Measurements from ENCODE around the gene TMEM116.
"Not testable (repeated sequence)": the region's sequence is repeated elsewhere in the genome, so short reads cannot be mapped to it uniquely, and the experiment has no call there.

The TMEM116 gene

DNA sequence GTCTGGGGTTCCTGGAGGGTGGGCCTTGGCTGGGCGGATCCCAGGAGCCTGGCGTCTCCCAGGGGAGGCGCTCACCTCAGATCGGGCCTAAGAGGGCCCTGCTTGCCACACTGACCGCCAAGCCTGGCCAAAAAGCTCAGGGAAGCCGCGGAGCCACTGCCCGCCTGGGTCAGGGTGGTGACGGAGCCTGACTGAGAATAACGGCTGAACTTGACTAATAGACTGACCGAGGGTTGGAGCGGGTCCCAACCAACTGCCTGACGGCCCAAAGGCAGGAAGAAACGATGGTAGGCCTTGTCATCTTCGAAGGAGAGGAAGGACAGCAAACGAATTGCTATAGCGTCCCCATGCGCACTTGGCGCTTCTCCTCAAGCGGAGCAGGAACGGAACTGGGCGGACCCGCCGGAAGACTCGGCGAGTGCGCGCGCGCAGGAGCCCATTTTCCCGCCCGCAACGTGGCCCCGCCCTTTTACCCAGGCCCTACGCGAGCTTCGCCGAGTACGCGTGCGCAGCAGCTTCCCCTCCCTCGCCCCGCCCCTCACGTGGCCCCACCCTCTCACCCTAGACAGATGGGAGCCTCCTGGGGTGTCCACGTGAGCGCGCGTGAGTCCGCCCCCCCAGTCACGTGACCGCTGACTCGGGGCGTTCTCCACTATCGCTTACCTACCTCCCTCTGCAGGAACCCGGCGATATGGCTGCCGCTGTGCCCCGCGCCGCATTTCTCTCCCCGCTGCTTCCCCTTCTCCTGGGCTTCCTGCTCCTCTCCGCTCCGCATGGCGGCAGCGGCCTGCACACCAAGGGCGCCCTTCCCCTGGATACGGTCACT is at the start of gene TMEM116, which contains the start of gene ERP29:
TSS of gene TMEM116 (minus strand) at position 391 of the 826 bp plus-strand sequence. CDS start 7,895 bp downstream, outside the sequence.
TSS of gene ERP29 (plus strand) at position 652 of the 826 bp plus-strand sequence. CDS start at position 692, 40 bp downstream.
- H3K27ac Mint-ChIP-seq = peak within 1 kb of the TSS; percentile 96
- no peaks in the 10 kb centered on the region for H3K27me3 Mint-ChIP-seq (ENCODE audit: low read depth)
- H3K4me3 Mint-ChIP-seq = peak within 1 kb of the TSS; percentile 87
- peak; percentile 99 for DNase-seq (ENCODE audit: low spot score)
- peaks cover 38% of the 10 kb centered on the region for H3K4me1 Mint-ChIP-seq (ENCODE audit: low read depth)
- peaks cover 45% of the 10 kb centered on the region for H3K36me3 Mint-ChIP-seq (ENCODE audit: low read depth)
- H3K9me3 Mint-ChIP-seq = no peaks in the 10 kb centered on the region

DNA sequence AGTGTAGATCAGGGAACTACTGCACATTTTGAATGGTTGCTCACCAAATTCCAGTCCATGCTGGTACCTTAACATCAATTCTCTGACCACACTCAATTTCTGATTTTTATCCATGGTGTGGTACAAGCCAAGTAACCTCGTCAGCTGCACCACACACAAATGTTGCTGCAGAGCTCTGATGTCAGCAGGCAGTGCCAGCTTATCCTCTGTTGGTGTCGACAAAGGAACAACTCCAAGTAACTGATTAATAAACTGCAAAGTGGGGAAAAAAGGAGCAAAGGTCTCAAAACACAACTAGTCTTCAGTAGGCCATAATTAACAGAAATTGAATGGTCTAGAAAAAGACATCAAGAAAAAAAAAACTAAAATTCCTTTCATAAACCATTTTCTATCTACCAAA is 48.2 kb upstream of the TMEM116 start:
- DNase-seq (ENCODE audit: low spot score) = no peak
- Mint-ChIP-seq H3K4me3 (no peak overlapping the region), H3K36me3 (ENCODE audit: low read depth) (peaks cover 50% of the 10 kb centered on the region), H3K4me1 (ENCODE audit: low read depth) (no peaks in the 10 kb centered on the region), H3K27ac (no peak overlapping the region), H3K9me3 (no peaks in the 10 kb centered on the region), H3K27me3 (ENCODE audit: low read depth) (no peaks in the 10 kb centered on the region)

DNA sequence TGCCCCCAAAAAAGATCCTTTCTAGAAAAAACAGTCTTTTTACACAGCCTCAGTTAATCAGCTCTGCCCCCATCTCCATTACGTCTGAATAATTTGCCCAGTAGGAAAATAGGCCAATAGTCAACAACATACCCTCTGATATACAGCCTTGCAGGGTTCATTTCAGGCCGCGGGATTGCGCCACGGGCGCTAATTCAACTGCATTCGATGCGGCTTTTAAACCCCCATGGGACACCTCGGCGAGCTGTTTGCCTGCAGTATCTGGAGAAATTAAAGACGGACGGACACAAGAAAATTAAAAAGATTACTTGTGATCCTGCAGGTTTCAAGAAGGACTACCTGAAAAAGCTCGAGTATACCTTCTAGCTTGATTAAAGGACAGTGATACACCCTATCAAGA is 36.4 kb upstream of the TMEM116 start:
- H3K4me3 Mint-ChIP-seq = no peak overlapping the region
- H3K9me3 Mint-ChIP-seq = no peaks in the 10 kb centered on the region
- H3K4me1 Mint-ChIP-seq (ENCODE audit: low read depth) = peaks cover 4% of the 10 kb centered on the region
- no peaks in the 10 kb centered on the region for H3K27me3 Mint-ChIP-seq (ENCODE audit: low read depth)
- no peak for DNase-seq (ENCODE audit: low spot score)
- peaks cover 56% of the 10 kb centered on the region for H3K36me3 Mint-ChIP-seq (ENCODE audit: low read depth)
- no peak overlapping the region for H3K27ac Mint-ChIP-seq

DNA sequence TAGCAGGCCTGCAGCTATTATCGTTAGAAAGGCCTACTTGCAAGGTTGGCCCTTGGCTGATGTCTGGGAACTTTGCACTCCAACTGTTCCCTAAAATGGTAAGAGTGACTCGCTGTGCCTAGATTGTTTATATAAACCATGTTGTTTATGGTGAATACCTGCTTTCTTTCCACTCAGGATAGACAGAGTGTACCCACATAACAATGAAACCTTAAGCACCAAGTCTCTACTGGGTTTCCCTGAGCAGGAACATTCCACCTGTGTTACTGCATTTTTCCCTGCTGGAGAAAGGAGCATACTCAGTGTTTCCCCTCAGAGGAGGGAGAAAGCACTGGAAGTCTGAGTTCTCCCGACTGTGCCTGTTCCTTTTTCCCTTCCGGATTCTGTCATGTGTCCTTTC is 33.0 kb upstream of the TMEM116 start:
- no peak for DNase-seq (ENCODE audit: low spot score)
- H3K36me3 Mint-ChIP-seq (ENCODE audit: low read depth) = peaks cover 42% of the 10 kb centered on the region
- H3K4me3 Mint-ChIP-seq = no peak overlapping the region
- no peaks in the 10 kb centered on the region for H3K27me3 Mint-ChIP-seq (ENCODE audit: low read depth)
- no peak overlapping the region for H3K27ac Mint-ChIP-seq
- H3K4me1 Mint-ChIP-seq (ENCODE audit: low read depth) = no peaks in the 10 kb centered on the region
- H3K9me3 Mint-ChIP-seq = no peaks in the 10 kb centered on the region

DNA sequence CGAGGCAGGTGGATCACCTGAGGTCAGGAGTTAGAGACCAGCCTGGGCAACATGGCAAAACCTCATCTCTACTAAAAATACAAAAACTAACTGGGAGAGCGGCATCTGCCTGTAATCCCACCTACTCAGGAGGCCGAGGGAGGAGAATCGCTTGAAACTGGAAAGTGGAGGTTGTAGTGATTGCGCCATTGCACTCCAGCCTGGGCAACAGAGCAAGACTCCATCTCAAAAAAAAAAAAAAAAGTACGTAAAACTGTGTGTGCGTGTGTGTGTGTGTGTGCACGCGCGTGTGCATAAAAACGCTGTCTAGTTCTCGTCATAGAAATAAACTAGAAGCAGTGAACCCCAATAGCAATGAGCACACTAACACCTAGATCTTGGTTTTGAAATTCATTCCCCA is 23.6 kb upstream of the TMEM116 start:
- not testable (repeated sequence) for DNase-seq (ENCODE audit: low spot score); H3K4me1 Mint-ChIP-seq (ENCODE audit: low read depth); H3K9me3 Mint-ChIP-seq; H3K27me3 Mint-ChIP-seq (ENCODE audit: low read depth); H3K27ac Mint-ChIP-seq; H3K4me3 Mint-ChIP-seq
- H3K36me3 Mint-ChIP-seq (ENCODE audit: low read depth) = peaks cover 52% of the 10 kb centered on the region

DNA sequence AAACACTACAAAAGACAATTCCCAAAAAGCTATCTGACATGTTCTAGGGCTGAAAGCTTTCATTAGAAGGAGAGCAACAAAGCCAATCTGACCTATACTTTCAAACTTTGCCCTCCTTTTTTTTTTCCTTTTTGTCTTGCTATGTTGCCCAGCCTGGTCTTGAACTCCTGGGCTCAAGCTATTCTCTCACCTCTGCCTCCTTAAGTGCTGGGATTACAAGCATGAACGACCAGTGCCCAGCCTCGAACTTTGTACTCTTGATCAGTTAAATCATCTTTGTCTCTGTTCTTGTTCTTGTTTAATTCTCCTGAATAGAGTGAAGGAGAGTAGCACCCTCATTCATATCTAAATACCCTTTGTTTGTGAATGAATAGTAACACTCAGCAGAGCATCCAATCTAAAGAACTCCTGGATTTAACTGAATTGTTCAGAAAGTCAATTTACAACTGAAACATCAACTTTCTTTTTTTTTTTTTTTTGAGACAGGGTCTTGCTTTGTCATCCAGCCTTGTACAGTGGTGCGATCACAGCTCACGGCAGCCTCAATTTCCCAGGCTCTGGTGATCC is 22.3 kb upstream of the TMEM116 start:
- DNase-seq (ENCODE audit: low spot score) = no peak
- Mint-ChIP-seq H3K4me1 (ENCODE audit: low read depth) (peaks cover 2% of the 10 kb centered on the region), H3K4me3 (no peak overlapping the region), H3K27ac (no peak overlapping the region), H3K27me3 (ENCODE audit: low read depth) (no peaks in the 10 kb centered on the region), H3K9me3 (no peaks in the 10 kb centered on the region), H3K36me3 (ENCODE audit: low read depth) (peaks cover 61% of the 10 kb centered on the region)

DNA sequence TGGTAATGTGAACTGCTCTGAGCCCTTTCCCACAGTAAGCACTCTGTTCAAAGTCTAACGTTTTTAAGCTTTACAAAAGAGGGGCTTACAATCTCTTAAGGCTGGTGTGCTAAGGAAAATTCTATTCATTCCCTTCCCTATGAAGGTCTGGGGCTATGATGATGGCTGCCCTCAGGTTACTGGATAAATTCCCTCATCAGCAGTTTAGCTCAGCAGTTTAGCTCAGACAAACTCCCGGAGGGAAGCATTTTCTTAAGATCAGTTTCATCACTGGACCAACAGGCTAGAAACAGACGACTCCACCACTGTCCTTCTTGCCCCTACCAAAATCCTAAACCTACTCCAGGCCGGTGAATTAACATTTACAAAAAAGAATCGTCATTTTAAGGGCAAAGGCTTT is 19.3 kb upstream of the TMEM116 start:
- Mint-ChIP-seq H3K9me3 (no peaks in the 10 kb centered on the region), H3K27me3 (ENCODE audit: low read depth) (no peaks in the 10 kb centered on the region), H3K36me3 (ENCODE audit: low read depth) (peaks cover 58% of the 10 kb centered on the region), H3K27ac (no peak overlapping the region), H3K4me1 (ENCODE audit: low read depth) (peaks cover 4% of the 10 kb centered on the region), H3K4me3 (no peak overlapping the region)
- DNase-seq (ENCODE audit: low spot score) = no peak

DNA sequence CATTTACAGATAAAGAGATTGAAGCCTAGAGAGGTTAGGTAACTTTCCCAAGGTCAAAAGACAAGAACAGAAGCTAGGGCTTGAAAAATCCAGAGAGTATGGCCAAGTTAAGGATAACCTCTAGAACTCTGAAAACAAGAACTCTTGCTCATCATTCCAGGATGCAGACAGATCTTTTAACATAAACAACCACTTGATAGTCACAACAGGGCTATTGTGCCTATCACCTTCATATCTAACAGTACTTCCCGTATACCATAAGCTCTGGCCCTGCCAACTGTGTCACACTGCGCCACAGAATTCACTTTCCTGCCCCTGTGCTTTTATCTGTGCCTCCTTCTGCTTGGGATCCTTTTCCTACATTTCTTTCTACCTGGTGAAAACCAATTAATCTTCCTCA is 18.5 kb upstream of the TMEM116 start:
- H3K36me3 Mint-ChIP-seq (ENCODE audit: low read depth) = peaks cover 55% of the 10 kb centered on the region
- DNase-seq (ENCODE audit: low spot score) = no peak
- peaks cover 4% of the 10 kb centered on the region for H3K4me1 Mint-ChIP-seq (ENCODE audit: low read depth)
- H3K9me3 Mint-ChIP-seq = no peaks in the 10 kb centered on the region
- peak overlapping the region; percentile 28 for H3K27ac Mint-ChIP-seq
- no peaks in the 10 kb centered on the region for H3K27me3 Mint-ChIP-seq (ENCODE audit: low read depth)
- H3K4me3 Mint-ChIP-seq = no peak overlapping the region

DNA sequence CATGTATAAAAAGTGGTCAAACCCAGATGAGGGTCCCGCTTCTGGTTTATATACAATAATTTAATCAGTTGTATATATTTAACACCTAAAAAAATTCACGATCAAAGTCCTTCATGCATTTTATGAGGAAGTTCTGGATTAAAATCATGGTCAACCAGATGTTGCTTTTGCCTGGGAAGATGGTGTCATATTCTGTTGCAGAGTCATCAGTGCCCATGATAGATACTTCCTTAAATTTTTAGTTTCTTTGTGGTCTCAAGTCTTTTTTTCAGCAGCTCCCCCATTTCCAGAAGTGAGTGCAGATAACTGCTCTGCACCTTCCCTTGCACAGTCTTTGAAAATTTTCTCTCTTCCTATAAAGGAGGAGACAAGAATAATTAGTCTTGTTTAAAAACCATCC is 16.3 kb upstream of the TMEM116 start:
- Mint-ChIP-seq H3K27ac (no peak overlapping the region), H3K36me3 (ENCODE audit: low read depth) (peaks cover 56% of the 10 kb centered on the region), H3K4me1 (ENCODE audit: low read depth) (peaks cover 15% of the 10 kb centered on the region), H3K9me3 (no peaks in the 10 kb centered on the region), H3K4me3 (no peak overlapping the region), H3K27me3 (ENCODE audit: low read depth) (no peaks in the 10 kb centered on the region)
- DNase-seq (ENCODE audit: low spot score) = no peak

DNA sequence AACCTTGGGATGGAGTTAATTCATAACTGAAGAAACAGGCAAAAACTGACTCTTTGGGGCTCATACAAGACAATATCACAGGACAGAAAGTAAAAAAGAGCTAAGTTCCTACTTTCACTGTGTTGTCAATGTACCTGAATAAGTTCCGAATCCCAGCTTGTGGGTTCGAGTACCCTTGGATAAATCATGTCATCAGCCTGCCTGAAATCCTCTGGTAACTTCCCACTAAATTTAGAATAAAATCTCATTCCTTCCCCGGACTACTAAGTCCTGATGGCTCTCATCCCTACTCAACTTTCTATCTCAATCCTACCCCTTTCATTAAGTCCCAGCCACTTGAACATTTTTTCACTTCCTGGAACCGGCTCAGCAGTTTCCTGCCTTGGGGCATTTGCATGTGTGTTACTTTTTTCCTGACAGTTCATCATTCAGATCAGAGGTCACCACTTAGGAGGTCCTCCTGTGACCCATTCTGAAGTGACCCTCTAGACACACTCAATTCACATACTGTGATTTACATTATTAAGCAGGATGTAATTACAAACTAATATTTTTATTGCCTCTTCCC is 12.9 kb upstream of the TMEM116 start:
- no peak for DNase-seq (ENCODE audit: low spot score)
- H3K36me3 Mint-ChIP-seq (ENCODE audit: low read depth) = peaks cover 55% of the 10 kb centered on the region
- H3K9me3 Mint-ChIP-seq = no peaks in the 10 kb centered on the region
- no peaks in the 10 kb centered on the region for H3K27me3 Mint-ChIP-seq (ENCODE audit: low read depth)
- peaks cover 21% of the 10 kb centered on the region for H3K4me1 Mint-ChIP-seq (ENCODE audit: low read depth)
- H3K27ac Mint-ChIP-seq = peak overlapping the region; percentile 64
- H3K4me3 Mint-ChIP-seq = peak overlapping the region; percentile 13

DNA sequence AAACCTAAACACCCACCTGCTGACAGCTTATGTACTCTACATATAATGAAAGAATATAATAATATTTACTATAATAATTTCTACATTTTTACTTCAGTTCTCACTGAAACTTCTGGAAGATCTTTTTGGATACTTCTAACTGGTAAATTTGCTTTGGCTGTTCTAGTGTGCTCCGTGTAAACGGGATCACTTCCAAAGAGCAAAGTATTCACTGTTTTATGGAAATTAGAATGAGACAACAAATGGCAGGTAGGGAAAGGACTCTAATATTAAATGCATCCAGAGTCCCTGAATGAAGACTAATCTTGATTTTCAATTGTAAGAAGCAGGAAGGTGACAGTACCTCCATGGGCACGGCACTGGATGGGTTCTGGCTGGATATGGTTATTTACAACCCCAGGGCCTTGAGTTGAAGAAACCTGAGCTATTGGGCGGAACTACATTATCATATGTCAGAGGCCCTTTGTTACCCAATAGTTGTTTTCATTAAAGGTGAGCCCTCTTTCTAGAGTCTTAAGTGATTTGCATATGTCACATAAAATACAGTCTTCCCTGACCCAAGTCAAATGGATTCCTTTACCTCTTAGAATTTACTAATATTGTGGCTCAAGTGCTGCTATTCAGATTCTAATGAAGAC is 10.9 kb upstream of the TMEM116 start:
- Mint-ChIP-seq H3K27me3 (ENCODE audit: low read depth) (no peaks in the 10 kb centered on the region), H3K9me3 (no peaks in the 10 kb centered on the region), H3K4me1 (ENCODE audit: low read depth) (peaks cover 23% of the 10 kb centered on the region), H3K27ac (no peak overlapping the region), H3K4me3 (no peak overlapping the region), H3K36me3 (ENCODE audit: low read depth) (peaks cover 48% of the 10 kb centered on the region)
- DNase-seq (ENCODE audit: low spot score) = no peak

DNA sequence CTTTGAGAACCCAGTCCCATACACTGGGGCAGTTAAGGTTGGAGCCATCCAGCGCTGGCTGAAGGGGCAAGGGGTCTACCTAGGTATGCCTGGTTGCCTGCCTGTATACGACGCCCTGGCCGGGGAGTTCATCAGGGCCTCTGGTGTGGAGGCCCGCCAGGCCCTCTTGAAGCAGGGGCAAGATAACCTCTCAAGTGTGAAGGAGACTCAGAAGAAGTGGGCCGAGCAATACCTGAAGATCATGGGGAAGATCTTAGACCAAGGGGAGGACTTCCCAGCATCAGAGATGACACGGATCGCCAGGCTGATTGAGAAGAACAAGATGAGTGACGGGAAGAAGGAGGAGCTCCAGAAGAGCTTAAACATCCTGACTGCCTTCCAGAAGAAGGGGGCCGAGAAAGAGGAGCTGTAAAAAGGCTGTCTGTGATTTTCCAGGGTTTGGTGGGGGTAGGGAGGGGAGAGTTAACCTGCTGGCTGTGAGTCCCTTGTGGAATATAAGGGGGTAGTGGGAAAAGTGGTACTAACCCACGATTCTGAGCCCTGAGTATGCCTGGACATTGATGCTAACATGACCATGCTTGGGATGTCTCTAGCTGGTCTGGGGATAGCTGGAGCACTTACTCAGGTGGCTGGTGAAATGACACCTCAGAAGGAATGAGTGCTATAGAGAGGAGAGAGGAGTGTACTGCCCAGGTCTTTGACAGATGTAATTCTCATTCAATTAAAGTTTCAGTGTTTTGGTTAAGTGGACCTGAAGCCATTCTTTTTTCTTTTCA is 9.5 kb upstream of the TMEM116 start:
- H3K27me3 Mint-ChIP-seq (ENCODE audit: low read depth) = no peaks in the 10 kb centered on the region
- H3K36me3 Mint-ChIP-seq (ENCODE audit: low read depth) = peaks cover 49% of the 10 kb centered on the region
- H3K27ac Mint-ChIP-seq = peak overlapping the region; percentile 18
- peaks cover 26% of the 10 kb centered on the region for H3K4me1 Mint-ChIP-seq (ENCODE audit: low read depth)
- DNase-seq (ENCODE audit: low spot score) = no peak
- no peak overlapping the region for H3K4me3 Mint-ChIP-seq
- H3K9me3 Mint-ChIP-seq = no peaks in the 10 kb centered on the region

DNA sequence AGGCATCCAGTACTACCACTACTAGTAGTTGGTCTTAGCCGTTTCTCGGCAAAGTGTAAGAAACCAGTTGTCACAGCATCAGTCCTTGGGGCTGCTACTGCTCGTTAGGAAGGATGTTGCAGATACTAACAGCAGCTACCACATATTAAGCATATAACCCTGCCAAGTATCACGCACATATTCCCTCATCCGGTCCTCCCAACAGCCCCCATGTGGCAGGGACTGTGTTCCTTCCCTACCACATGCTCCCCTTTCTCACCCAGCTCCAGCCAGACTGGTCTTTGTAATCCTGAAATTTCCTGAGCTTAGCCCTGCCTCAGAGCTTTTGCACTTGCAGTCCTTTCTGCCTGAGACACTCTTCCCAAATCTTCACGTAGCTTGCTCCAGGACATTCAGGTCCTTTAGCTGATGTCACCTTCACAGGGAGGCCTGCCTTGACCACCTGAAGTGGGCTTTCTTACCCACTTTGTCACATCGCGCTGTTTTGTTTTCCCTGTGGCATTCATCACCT is 8.0 kb upstream of the TMEM116 start:
- no peak overlapping the region for H3K4me3 Mint-ChIP-seq
- H3K9me3 Mint-ChIP-seq = no peaks in the 10 kb centered on the region
- no peak overlapping the region for H3K27ac Mint-ChIP-seq

More for the DNA sequence above, 8.0 kb upstream of the TMEM116 start:
- no peak for DNase-seq (ENCODE audit: low spot score)
- H3K36me3 Mint-ChIP-seq (ENCODE audit: low read depth) = peaks cover 56% of the 10 kb centered on the region
- no peaks in the 10 kb centered on the region for H3K27me3 Mint-ChIP-seq (ENCODE audit: low read depth)
- peaks cover 30% of the 10 kb centered on the region for H3K4me1 Mint-ChIP-seq (ENCODE audit: low read depth)
